ENCODE measurements around the gene RNF150.

The RNF150 gene

GRCh38 chr4:140874056-140874455, 259.2 kb downstream of the RNF150 start:
- POLR2A ChIA-PET = interaction anchor here (0.6 kb wide), 1 partner anchor 328 kb away, joined by 3 read pairs; no protein-coding TSS in a partner anchor
- no peak overlapping the region for H3K27ac ChIP-seq (ENCODE audit: extremely low read depth, low read depth, low read length)
- no peaks in the 10 kb centered on the region for H3K9me3 ChIP-seq (ENCODE audit: control insufficient read depth, insufficient read depth, low read depth, low read length)
- no peak overlapping the region for H3K4me3 ChIP-seq (ENCODE audit: low read depth, low read length)
- CTCF ChIA-PET = no interaction called here
- H3K4me1 ChIP-seq (ENCODE audit: control insufficient read depth, insufficient read depth, low read length) = peaks cover 5% of the 10 kb centered on the region; the same call in 1 of the 2 replicates
- no peaks in the 10 kb centered on the region for H3K36me3 ChIP-seq (ENCODE audit: control insufficient read depth in 2 of 2, insufficient read depth in 1 of 2, low read length in 2 of 2)
- TF ChIP-seq ZNF639 (tag by site-specific recombination; IDR thresholded peaks at IDR 0.05) = no peak
- no peak for TF ChIP-seq ZBTB48 (tag by site-specific recombination; IDR thresholded peaks at IDR 0.05)
- no peak for TF ChIP-seq ZNF354C (tag by site-specific recombination; IDR thresholded peaks at IDR 0.05; ENCODE audit: borderline replicate concordance, low read depth)
- no peak for TF ChIP-seq ZSCAN16 (tag by site-specific recombination; IDR thresholded peaks at IDR 0.05)

GRCh38 chr4:140871368-140871767, 261.9 kb downstream of the RNF150 start:
- H3K4me1 ChIP-seq (ENCODE audit: control insufficient read depth, insufficient read depth, low read length) = peaks cover 4% of the 10 kb centered on the region; the same call in 1 of the 2 replicates
- ChIA-PET CTCF (interaction anchor here (0.6 to 1.6 kb wide), 3 partner anchors 10 to 20 kb away, joined by 3 to 7 read pairs (median 4); no protein-coding TSS in a partner anchor), POLR2A (no interaction called here)
- H3K4me3 ChIP-seq (ENCODE audit: low read depth, low read length) = no peak overlapping the region
- no peak overlapping the region for H3K27ac ChIP-seq (ENCODE audit: extremely low read depth, low read depth, low read length)
- 0 out of 2 replicates have a peak, but pooled peaks have one; percentile 38 for TF ChIP-seq ZNF561 (tag by site-specific recombination; IDR thresholded peaks at IDR 0.05; ENCODE audit: borderline replicate concordance)
- TF ChIP-seq OSR2 (tag by site-specific recombination; IDR thresholded peaks at IDR 0.05) = peak; percentile 86
- peak; percentile 94 for TF ChIP-seq PRDM6 (tag by site-specific recombination; IDR thresholded peaks at IDR 0.05)
- TF ChIP-seq ZBTB44 (tag by site-specific recombination; IDR thresholded peaks at IDR 0.05) = 0 out of 2 replicates have a peak, but pooled peaks have one; percentile 17
- TF ChIP-seq ZNF843 (tag by site-specific recombination; IDR thresholded peaks at IDR 0.05) = peak; percentile 44; the same call in 1 of the 2 replicates
- TF ChIP-seq FEZF1 (tag by site-specific recombination; IDR thresholded peaks at IDR 0.05) = peak; percentile 48; the same call in 1 of the 2 replicates
- 0 out of 2 replicates have a peak, but pooled peaks have one; percentile 84 for TF ChIP-seq ZNF18 (tag by site-specific recombination; IDR thresholded peaks at IDR 0.05)
- TF ChIP-seq HOXC10 (CRISPR knock-in tag; IDR thresholded peaks at IDR 0.05) = no peak
- TF ChIP-seq ZNF530 (tag by site-specific recombination; IDR thresholded peaks at IDR 0.05; ENCODE audit: low read depth) = no peak
- no peak for TF ChIP-seq ZIC2 (tag by site-specific recombination; IDR thresholded peaks at IDR 0.05)
- no peaks in the 10 kb centered on the region for H3K9me3 ChIP-seq (ENCODE audit: control insufficient read depth, insufficient read depth, low read depth, low read length)
- peaks cover 0 to 4% of the 10 kb centered on the region in 2 experiments; a peak in 1 of 3 replicates for H3K36me3 ChIP-seq (ENCODE audit: control insufficient read depth in 2 of 2, insufficient read depth in 1 of 2, low read length in 2 of 2)

- H3K27ac ChIP-seq (ENCODE audit: extremely low read depth, low read depth, low read length) = no peak overlapping the region
- TF ChIP-seq ZSCAN4 (tag by site-specific recombination; IDR thresholded peaks at IDR 0.05) = peak; percentile 52; the same call in 1 of the 2 replicates
- TF ChIP-seq SCRT1 (tag by site-specific recombination; IDR thresholded peaks at IDR 0.05; ENCODE audit: borderline replicate concordance) = peak; percentile 9; the same call in 1 of the 2 replicates
- no peak for TF ChIP-seq ZNF157 (tag by site-specific recombination; IDR thresholded peaks at IDR 0.05)
- TF ChIP-seq ZNF600 (tag by site-specific recombination; IDR thresholded peaks at IDR 0.05) = peak; percentile 30; the same call in 1 of the 2 replicates
- TF ChIP-seq ZIC2 (tag by site-specific recombination; IDR thresholded peaks at IDR 0.05) = peak; percentile 95
- ChIA-PET POLR2A (no interaction called here), CTCF (interaction anchor here (0.9 to 1.3 kb wide), 3 partner anchors 263 to 544 kb away, joined by 3 to 4 read pairs (median 3); partner anchors contain the start of gene RNF150)
- H3K36me3 ChIP-seq (ENCODE audit: control insufficient read depth in 2 of 2, insufficient read depth in 1 of 2, low read length in 2 of 2) = peaks cover 0 to 4% of the 10 kb centered on the region in 2 experiments; a peak in 1 of 3 replicates
- no peak overlapping the region for H3K4me3 ChIP-seq (ENCODE audit: low read depth, low read length)
- no peaks in the 10 kb centered on the region; the same call in 1 of the 2 replicates for H3K4me1 ChIP-seq (ENCODE audit: control insufficient read depth, insufficient read depth, low read length)
- no peaks in the 10 kb centered on the region for H3K9me3 ChIP-seq (ENCODE audit: control insufficient read depth, insufficient read depth, low read depth, low read length)
These were observed 262.8 kb downstream of the RNF150 start for GRCh38 chr4:140870427-140870826.
